GM19240 (cell line): ENCODE measurements around the gene G2E3.
"Not testable (repeated sequence)": the region's sequence is repeated elsewhere in the genome, so short reads cannot be mapped to it uniquely, and the experiment has no call there.

Source experiments
- DNase-seq: peaks from one replicate; pipeline ENCODE4 v3.0.0; 2011; ENCODE audit warnings: low spot score; ENCODE audit not compliant: insufficient read length

The G2E3 gene

DNA sequence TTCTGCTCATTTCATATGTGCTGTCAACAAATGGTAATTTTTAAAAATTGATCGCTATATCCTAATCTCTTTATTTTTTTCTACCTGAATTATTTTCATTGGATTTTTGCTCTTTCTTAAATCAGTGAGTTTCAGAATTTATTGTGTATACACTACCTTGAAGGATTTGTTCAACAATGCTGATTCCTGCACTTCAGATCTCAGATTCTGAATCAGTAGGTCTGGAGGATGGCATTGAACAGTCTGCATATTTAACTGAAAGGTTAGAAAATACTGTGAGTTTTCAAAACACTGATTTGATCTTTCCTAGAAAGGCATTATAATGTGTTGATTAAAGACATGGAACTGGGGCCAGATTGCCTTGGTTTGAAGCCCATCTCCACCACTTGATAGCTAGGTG is 1.6 kb downstream of the G2E3 start:
- no peak for DNase-seq

DNA sequence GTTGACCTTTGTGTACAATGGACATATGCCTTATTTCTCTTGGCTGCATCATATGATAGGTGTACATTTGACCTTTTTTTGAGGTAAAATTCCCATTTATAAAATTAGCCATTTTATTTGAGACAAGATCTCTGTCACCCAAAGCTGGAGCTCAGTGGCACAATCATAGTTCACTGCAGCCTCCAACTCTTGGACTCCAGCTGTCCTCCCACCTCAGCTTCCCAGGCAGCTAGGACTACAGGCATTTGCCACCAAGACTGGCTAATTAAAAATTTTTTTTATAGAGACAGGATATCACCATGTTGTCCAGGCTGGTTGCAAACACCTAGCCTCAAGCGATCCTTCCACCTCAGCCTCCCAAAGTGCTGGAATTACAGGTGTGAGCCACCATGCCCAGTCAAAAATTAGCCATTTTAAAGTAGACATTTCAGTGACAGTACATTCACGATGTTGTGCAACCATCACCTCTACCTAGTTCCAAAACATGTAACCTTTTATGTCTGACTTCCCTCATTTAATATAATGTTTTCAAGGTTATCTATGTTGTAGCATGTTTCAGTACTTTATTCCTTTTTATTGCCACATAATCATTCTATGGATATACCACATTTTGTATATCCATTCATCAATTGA is 5.4 kb downstream of the G2E3 start:
- DNase-seq, result no peak

DNA sequence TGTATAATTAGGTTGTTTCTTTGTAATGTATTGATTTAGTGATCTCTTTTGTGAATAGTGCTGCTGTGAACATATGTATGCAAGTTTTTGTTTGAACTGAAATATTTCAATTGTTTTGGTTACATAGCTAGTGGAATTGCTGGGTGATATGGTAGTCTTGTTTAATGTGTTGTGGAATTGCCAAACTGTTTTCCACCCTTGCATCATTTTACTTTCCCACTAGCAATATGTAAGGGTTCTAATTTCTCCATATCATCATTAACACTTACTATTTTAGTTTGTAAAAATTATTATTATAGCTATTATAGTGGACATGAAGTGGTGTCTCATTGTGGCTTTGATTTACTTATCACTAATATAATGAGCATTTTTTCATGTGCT is 5.9 kb downstream of the G2E3 start:
- no peak for DNase-seq

DNA sequence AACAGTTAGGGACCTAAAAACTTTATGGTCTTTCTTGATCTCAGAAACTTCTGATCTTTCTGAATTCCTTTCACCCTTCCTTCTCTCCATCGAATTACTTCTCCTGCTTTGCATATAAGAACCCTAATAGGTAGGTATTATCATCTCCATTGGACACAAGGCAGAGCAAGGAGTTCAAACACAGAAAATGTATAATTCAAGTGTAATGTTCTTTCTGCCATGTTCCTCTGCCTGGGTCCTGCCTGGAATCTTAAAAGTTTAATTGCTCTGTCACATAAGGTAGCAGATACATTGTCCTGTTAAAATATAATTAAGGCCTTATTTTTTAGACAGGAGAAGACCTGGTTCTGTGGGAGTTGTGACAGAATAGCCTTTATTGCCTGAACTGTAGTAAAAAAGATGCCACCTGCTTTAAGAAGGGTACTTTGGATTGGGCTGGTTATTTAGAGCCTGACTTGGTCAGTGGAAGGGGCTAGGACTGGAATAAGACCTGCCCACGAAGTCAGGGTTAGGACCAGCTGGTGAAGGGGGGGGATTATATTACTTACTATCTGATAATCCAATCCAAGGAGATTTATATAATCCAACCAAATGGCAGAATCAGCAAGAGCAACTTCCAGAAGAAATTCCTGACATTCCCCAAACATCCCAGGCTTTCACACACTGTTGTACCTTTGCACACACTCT is 10.4 kb downstream of the G2E3 start:
- DNase-seq, result no peak

DNA sequence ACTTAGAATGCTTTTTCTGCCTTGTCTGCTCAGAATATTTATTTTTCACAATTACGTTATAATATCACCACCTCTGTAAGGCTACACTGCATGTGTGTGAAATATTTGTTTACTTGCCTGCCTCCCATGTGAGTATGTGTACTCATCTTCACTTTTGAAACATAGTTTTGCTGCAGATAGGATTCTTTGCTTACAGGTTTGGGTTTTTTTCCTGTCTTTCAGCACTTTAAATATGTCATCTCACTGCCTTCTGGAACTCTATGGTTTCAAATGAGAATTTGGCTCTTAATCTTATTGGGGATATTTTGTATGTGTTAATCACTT is 10.9 kb downstream of the G2E3 start:
- no peak for DNase-seq

DNA sequence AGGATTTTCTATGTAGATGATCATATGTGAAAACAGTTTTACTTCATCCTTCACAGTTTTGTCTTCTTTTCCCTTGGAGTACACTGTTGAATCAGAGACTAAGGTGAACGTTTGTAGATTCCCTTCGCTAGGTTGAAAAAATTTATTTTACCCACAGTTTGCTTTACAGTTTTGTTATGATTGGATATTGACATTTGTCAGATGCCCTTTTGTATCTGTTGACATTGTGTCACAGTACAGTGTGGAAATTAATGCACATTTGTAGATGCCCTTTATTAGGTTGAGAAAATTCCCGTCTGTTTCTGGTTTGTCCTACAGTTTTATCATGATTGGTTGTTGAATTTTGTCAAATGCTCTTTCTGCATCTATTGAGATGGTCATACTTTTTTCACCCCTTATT is 13.3 kb downstream of the G2E3 start:
- DNase-seq, result no peak

DNA sequence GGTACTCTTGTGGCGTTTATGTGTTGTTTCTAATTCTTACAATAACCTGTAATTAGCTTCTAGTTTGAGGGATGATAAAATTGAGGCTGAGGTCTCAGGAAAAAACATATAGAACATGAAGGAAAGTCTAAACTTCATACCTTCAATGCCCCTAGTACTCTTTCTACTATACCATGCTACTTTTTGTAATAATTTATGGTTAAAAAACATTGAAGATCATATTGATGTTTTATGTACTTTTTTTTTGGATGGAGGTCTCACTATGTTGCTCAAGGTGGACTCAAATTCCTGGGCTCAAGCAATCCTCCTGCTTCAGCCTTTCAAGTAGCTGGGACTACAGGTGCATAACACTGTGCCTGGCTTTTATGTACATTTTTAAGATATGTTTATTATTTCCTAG is 13.8 kb downstream of the G2E3 start:
- no peak for DNase-seq

DNA sequence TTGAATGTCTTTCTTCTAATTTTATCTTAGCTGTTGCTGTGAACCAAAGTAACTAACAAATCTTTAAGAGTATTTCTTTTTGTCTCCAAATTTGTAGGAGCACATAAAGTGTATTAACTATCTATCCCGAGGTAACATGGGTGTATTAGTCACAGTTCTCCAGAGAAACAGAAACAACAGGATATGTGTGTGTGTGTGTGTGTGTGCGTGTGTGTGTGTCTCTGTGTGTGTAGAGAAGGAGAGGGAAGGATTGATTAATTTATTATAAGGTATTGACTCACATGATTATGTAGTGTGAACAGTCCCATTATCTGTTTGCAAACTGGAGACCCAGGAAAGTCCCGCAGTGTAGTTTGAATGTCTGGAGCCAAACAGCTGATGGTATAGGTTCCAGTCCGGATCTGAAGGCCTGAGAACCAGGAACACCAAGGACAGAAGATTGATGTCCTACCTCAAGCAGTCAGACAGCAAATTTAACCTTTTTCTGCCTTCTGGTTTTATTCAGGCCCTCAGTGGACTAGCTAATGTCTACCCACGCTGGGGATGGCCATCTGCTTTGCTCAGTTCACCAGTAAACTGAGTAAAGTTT is 14.4 kb downstream of the G2E3 start:
- DNase-seq, result no peak

DNA sequence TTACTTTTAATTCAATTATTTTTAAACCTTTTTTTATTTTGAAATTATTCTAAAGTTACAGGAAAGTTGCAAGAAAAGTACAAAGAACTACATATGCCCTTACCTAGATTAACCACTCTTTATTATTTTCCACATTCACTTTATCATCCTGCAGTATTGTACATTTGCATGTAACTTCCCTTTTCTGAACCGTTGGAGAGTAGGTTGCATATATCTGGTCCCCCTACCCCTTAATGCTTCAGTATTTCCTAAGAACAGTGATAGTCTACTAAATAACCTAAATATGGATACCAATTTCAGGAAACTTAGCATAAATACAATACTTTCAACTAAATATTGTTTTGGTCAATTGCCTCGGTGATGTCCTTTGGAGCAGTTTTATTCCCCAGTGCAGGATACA is 15.0 kb downstream of the G2E3 start:
- DNase-seq, result no peak

DNA sequence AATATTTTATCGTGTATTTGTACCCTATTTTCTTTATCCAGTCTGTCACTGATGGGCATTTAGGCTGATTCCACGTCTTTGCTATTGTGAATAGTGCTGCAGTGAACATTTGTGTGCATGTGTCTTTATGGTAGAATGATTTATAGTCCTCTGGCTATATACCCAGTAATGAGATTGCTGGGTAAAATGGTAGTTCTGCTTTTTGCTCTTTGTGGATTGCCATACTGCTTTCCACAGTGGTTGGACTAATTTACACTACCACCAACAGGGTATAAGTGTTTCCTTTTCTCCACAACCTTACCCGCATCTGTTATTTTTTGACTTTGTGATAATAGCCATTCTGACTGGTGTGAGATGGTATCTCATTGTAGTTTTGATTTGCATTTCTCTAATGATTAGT is 15.8 kb downstream of the G2E3 start:
- not testable (repeated sequence) for DNase-seq

DNA sequence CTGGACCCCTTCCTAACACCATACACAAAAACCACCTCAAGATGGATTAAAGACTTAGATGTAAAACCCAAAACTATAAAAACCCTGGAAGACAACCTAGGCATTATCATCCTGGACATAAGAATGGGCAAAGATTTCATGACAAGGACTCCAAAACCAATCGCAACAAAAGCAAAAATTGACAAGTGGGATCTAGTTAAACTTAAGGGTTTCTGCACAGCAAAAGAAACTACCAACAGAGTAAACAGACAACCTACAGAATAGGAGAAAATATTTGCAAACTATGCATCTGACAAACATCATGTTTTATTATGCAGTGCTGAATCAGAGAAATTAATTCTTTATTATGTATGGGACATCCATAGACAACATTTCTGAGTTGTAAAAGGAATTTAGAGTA is 17.4 kb downstream of the G2E3 start:
- DNase-seq, result not testable (repeated sequence)

DNA sequence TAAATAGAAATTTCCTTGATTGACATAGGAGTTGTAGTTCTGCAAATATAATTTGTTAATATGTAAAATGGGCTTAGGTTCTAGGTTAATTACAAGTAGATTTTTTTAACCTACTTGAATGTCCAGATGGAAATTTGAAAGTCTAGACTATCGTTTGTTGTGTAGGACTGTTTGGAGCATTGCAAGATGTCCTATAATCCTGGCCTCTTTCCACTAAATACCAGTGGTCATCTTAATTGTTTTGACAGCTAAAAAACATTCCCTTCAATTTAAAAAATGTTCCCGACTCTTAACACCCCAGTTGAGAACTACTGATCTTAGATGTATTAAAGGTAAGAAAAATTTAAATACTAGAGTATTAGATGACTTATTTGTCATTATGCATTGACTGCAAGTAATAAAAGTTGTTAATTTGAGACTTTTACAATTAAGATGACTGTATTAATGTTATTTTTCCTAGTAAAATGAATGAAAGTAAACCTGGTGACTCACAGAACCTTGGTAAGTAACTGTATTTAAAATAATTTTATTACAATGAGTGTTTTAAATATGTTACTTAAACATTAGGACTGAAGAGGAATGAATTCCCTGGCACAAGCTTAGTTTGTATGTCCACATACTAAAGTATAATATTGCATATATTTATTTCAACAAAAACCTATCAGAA is 21.8 kb downstream of the G2E3 start:
- no peak for DNase-seq

DNA sequence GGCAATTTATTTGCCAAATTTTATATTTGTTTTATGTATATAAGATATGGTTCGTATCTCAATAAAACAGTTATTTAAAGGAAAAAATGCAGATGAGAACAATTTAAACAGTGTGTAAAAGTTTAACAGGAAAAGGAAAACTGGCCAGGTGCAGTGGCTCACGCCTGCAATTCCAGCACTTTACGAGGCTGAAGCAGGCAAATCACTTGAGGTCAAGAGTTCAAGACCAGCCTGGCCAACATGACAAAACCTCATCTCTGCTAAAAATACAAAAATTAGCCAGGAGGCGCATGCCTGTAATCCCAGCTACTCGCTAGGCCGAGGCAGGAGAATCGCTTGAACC is 22.3 kb downstream of the G2E3 start:
- no peak for DNase-seq

DNA sequence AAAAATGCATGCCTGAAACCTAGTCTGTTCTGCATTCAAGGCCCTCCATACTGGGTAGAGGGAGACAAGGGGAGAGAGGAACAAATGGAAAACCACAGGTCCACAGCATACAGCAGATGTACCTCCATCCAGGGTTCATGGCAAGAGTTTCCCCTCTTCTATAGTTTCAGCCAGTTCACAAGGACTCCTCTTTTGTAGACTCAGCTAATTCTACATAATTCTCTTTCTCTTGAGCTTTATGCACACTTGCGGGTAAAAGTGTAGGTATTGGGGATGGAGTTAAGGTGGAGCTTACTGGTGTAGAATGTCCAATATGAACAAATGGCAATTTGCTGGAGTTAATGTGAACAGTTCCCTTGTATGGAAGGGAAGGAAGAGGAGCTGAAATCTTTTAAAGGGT is 23.4 kb downstream of the G2E3 start:
- DNase-seq, result no peak

DNA sequence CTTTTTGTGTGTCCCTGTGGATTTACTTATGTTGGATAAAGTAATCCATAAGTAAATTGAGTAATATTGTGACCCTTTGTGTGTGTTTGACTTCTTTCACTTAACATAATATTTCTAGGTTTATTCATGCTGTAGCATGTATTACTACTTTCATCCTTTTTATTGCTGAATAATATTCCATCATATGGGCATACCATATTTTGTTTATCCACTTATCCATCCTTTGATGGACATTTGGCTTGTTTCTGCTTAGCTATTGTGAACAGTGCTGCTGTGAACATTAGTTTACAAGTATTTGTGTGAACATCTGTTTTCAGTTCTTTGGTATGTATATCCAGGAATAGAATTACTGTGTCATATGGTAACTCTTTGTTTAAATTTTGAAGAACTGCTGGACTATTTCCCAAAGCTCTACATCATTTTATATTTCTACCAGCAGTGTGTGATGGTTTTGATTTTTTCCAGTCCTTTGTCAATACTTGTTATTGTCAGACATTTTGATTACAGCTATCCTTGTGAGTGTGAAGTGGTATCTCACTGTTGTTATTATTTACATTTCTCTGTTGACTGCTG is 25.2 kb downstream of the G2E3 start:
- no peak for DNase-seq

DNA sequence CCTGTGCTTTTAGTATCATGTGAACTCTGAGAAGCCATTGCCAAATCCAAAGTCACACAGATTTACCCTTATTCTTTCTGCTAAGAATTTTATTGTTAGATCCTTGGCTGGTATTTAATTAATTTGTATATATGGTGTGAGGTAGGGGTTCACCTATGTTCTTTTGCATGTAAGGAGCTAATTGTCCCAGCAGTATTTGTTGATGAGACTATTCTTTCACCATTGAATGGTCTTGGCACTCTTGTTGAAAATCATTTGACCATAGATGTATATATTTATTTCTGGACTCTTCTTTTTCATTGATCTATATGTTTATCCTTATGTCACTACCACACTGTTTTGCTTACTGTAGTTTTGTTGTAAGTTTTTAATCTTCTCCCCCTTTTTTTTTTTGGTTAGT is 26.2 kb downstream of the G2E3 start:
- no peak for DNase-seq

DNA sequence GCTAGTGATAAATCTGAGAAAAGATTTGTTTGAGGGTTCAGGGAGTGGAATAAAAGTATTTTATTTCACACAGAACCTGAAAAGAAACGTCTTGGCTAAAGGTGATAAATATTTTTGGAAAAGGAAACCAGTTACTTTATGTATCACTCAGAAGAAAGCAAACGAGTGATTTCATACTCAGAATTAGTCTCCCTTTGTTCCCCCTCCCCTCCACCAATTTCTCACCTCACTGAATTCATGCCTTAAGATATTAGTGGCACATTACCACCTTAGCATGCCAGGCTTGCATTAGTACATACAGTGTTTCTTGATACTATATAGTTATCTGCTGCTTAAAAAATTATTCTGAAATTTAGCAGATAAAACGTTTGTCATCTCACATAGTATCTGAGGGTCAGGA is 28.2 kb downstream of the G2E3 start:
- no peak for DNase-seq

DNA sequence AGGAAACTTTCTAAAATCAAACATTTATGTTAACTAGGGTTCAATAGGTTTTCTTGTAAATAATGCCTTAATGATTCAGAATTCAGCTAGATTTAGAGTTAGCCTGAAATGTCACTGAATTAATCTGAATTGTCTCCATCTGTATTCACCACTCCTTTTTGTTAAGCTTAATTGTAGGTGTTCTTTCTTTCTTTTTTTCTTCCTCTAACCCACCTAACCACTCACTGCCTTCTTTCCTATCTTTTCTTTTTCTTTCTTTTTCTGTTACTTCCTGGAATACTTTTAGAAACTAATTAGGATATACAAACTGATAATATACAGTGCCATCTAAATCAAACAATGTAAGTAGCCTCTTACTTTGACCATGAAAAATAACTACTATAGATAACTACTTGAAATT is 29.9 kb downstream of the G2E3 start:
- no peak for DNase-seq

DNA sequence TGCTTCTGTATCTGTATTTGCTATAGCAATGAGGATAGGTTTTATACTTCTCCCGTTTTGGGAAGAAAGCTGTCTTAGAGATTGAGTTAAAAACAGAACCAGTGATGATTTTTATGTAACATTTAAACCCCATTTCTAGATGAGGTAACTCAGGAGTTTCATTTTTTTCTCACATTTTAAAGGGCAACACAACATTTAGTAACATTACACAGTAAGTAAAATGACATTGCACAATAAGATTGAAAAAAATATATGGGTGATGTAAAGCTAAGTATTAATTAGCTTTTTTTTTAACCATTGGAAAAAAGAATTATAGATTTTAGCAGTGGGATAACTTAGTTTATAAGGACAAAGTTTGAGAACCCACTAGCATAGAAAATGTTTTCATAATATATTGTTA is 38.0 kb downstream of the G2E3 start:
- DNase-seq, result no peak

DNA sequence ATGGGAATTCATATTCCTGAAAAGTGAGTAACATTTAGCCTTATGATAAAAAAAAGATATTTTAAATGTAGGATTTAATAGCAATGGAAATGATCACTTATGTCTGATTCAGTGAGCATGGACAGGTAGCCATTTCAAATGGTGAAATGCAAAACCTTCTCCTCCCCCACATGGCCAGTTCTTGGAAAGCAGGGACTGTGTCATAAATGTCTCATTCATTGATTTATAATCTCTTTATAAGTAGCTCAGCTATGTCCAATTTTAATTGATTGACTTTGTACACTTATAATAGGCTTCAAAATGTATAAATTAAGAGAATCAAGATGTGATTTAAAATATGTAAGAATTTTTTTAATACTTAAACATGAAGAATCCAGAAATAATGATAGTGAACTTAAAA is 38.5 kb downstream of the G2E3 start:
- no peak for DNase-seq

DNA sequence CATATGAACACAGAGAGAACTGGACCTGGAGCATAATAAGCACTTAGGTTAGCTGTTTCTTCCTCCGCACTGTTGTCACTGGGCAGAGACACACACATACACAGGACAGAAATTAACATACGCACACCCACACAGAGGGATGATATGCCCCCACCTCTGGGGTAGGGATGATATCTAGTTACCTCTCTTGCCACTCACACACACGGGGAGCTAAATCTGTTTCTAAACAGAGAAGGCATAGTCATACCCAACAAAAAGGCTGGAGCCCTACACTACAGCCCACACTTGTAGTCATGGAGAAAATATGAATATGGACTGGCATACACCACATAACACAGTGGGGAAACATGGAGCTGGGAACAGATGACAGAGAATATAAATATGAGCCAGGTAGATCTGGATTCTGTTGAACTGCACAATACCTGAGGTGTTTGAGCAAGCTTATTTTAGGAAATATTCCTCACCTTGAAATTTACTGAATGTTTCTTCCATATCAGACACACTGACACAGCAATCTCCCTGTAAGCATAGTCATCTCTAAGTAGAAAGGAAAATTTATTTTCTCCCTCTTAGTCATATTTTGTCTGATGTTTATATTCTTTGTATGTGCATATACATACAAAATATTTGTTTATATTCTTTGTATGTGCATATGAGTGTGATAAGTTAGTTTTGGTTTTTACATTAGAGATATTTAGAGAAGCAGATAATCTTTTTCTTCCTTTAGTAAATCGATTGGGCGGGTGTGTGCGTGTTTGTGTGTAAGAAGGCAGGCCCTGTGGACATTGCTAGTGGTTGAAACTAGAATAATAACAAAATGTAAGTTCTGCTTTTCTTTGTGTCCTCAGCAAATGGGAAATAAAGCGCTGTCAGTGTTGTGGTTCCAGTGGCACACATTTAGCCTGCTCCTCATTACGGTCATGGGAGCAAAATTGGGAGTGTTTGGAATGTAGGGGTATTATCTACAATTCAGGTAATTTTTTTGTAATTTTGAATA is 42.3 kb downstream of the G2E3 start:
- DNase-seq, result no peak
